K562 (cell line): ENCODE results near the gene MRPL27. TPM values are rescaled to one million over a fixed set of nuclear protein-coding genes. Genes with fewer than 3 reads are reported as not detected.
A peak's percentile ranks its signal among the peaks of the same experiment; 100 is the strongest.

Source experiments
- ATF3 ChIP-seq, 2 experiments: fragments of 450-650 bp in 1 of 2; sonication (generic) in 1 of 2; formaldehyde crosslinking in 1 of 2; IDR thresholded peaks in 1 of 2; conservative IDR thresholded peaks in 1 of 2; 2 replicates each; pipeline versions ENCODE4 v1.6.1 to v1.8.1; 2016 to 2023; ENCODE audit warnings: mild to moderate bottlenecking in 2 of 2, moderate library complexity in 2 of 2, inconsistent platforms in 1 of 2, missing genetic modification reagents in 1 of 2
- CBFA2T2 ChIP-seq: fragments of 450-650 bp; conservative IDR thresholded peaks from 2 replicates; pipeline ENCODE4 v1.6.1; 2017; ENCODE audit warnings: mild to moderate bottlenecking
- CC2D1A ChIP-seq: fragments of 450-650 bp; IDR thresholded peaks from 2 replicates; pipeline ENCODE4 v1.6.1; 2017; ENCODE audit warnings: mild to moderate bottlenecking
- HINFP ChIP-seq: fragments of 450-650 bp; conservative IDR thresholded peaks from 2 replicates; pipeline ENCODE4 v1.6.1; 2016; ENCODE audit warnings: missing genetic modification characterization, low read depth, mild to moderate bottlenecking, control low read depth, missing compliant biosample characterization
- IRF2 ChIP-seq: sonication (generic); formaldehyde crosslinking; IDR thresholded peaks from 2 replicates; pipeline ENCODE4 v1.8.1; 2022; ENCODE audit warnings: mild to moderate bottlenecking, missing genetic modification reagents
- MAFK ChIP-seq: IDR thresholded peaks from 2 replicates; pipeline ENCODE4 v1.6.1; 2011; ENCODE audit warnings: low read length, improper control_type of control experiment
- MCM7 ChIP-seq, 2 experiments: fragments of 450-650 bp; IDR thresholded peaks; 2 replicates each; pipeline ENCODE4 v1.6.1; 2016 to 2018
- MECOM ChIP-seq: fragments of 250-450 bp; sonication (Bioruptor Pico); IDR thresholded peaks from 2 replicates; pipeline ENCODE4 v1.8.0; 2022; ENCODE audit warnings: inconsistent platforms
- MXD1 ChIP-seq: fragments of 250-450 bp; sonication (Bioruptor Pico); IDR thresholded peaks from 2 replicates; pipeline ENCODE4 v1.8.0; 2021; ENCODE audit warnings: borderline replicate concordance, mild to moderate bottlenecking, moderate library complexity; ENCODE audit not compliant: poor library complexity, severe bottlenecking
- THRB ChIP-seq: fragments of 450-650 bp; formaldehyde crosslinking; conservative IDR thresholded peaks from 2 replicates; pipeline ENCODE4 v1.4.0; 2022; ENCODE audit warnings: mild to moderate bottlenecking, missing genetic modification characterization
- ZBTB11 ChIP-seq, 3 experiments: fragments of 200-800 bp in 1 of 3; fragments of 250-450 bp in 1 of 3; fragments of 450-650 bp in 1 of 3; sonication (Bioruptor Pico) in 1 of 3; sonication (Bioruptor generic) in 1 of 3; formaldehyde crosslinking in 1 of 3; IDR thresholded peaks; 2 replicates each; pipeline versions ENCODE4 v1.6.1 to v1.8.0; 2016 to 2022; ENCODE audit warnings: mild to moderate bottlenecking in 2 of 3, missing genetic modification characterization in 2 of 3, missing compliant biosample characterization in 1 of 3, moderate library complexity in 1 of 3
- ZBTB26 ChIP-seq: fragments of 450-650 bp; formaldehyde crosslinking; IDR thresholded peaks from 2 replicates; pipeline ENCODE4 v1.4.0; 2022; ENCODE audit warnings: missing genetic modification characterization
- ZBTB7A ChIP-seq: IDR thresholded peaks from 2 replicates; pipeline ENCODE4 v1.6.1; 2011; ENCODE audit warnings: low read depth, mild to moderate bottlenecking, low read length, moderate library complexity, borderline replicate concordance; ENCODE audit not compliant: control insufficient read depth
- ZNF740 ChIP-seq, 3 experiments: fragments of 200-800 bp in 1 of 3; sonication (Bioruptor generic) in 1 of 3; sonication (generic) in 1 of 3; formaldehyde crosslinking in 1 of 3; IDR thresholded peaks; 2 replicates each; pipeline versions ENCODE4 v1.6.1 to v1.8.0; 2016 to 2022; ENCODE audit warnings: mild to moderate bottlenecking in 2 of 3, missing compliant biosample characterization in 2 of 3, missing genetic modification characterization in 2 of 3, missing genetic modification reagents in 1 of 3
- polyA plus RNA-seq, 8 experiments: library from polyadenylated mRNA; depleted of rRNA in 4 of 8; stranded (reverse) in 5 of 8; unstranded in 3 of 8; fragments of >200 nt; fragmentation: Nextera tagmentation in 2 of 8; fragmentation: Illumina TruSeq in 1 of 8; extraction: Ambion mirVana in 2 of 8; extraction: Trizol in 1 of 8; gene quantifications; 2 replicates each; pipeline versions ENCODE4 v1.2.1 to v1.2.3, GENCODE V29; 2011 to 2014; ENCODE audit warnings: inconsistent platforms in 1 of 8, missing spikeins in 1 of 8
- total RNA-seq, 7 experiments: library from RNA; depleted of rRNA in 6 of 7; stranded (reverse); fragments of >200 nt in 6 of 7; fragmentation: Illumina TruSeq in 2 of 7; extraction: Trizol in 2 of 7; gene quantifications; 2 replicates each; pipeline versions ENCODE4 v1.2.1 to v1.2.3, GENCODE V29; 2011 to 2021; ENCODE audit warnings: low replicate concordance in 1 of 7

MRPL27 gene
- total and polyA plus RNA-seq, 9 of the 15 experiments (the other 6 are each of a cell fraction or from before 2014, with no cell fraction given), result 96.3 to 401 (median 142) TPM

- TF ChIP-seq ZBTB11 (CRISPR knock-in tag; IDR thresholded peaks at IDR 0.05), result peak in 1 of 3 experiments; percentile 79; a peak in 2 of 6 replicates
- no peak for TF ChIP-seq CC2D1A
- no peak for TF ChIP-seq CBFA2T2
- peak; percentile 75; the same call in 1 of the 2 replicates for TF ChIP-seq ZNF740 (CRISPR knock-in tag; IDR thresholded peaks at IDR 0.05)
- no peak for TF ChIP-seq ZNF740 (tag; IDR thresholded peaks at IDR 0.05)
- no peak for TF ChIP-seq MECOM (CRISPR knock-in tag)
- TF ChIP-seq ZBTB7A, result peak; percentile 72
- TF ChIP-seq IRF2 (CRISPR knock-in tag), result no peak
- no peak for TF ChIP-seq MCM7 (IDR thresholded peaks at IDR 0.05)
- TF ChIP-seq ATF3 (IDR thresholded peaks at IDR 0.05), result peak; percentile 85
- TF ChIP-seq ATF3 (CRISPR knock-in tag; conservative IDR thresholded peaks at IDR 0.05), result peak; percentile 79; the same call in 1 of the 2 replicates
- no peak for TF ChIP-seq MXD1 (CRISPR knock-in tag)
- no peak for TF ChIP-seq HINFP
- TF ChIP-seq THRB (CRISPR knock-in tag), result no peak
- TF ChIP-seq ZBTB26, result 0 out of 2 replicates have a peak, but pooled peaks have one; percentile 4
- TF ChIP-seq MAFK, result no peak
Observed at GRCh38 chr17:50397111-50397918, 24.3 kb upstream of the MRPL27 start, which contains the start of gene LRRC59 (continued).
